B cell (primary cell): ENCODE data around the gene FTH1. TPM values are rescaled to one million over a fixed set of nuclear protein-coding genes. Genes with fewer than 3 reads are reported as not detected.

ENCODE experiments used
- ATAC-seq: fragments of 200-7000 bp; cut with Tn5 transposase; one replicate; pipeline ENCODE4 v1.10.0; 2021; ENCODE audit warnings: low read depth, mild to moderate bottlenecking, moderate number of reproducible peaks, moderate library complexity
- CTCF ChIA-PET: fragments of 350-600 bp; sonication (Branson Sonifier 250); formaldehyde crosslinking; loops from one replicate; lab custom pipeline; 2021; ENCODE audit warnings: antibody characterized with exemption, inconsistent platforms; lab: Charles Lee
- POLR2A ChIA-PET: fragments of 350-600 bp; sonication (Branson Sonifier 250); formaldehyde crosslinking; loops from one replicate; lab custom pipeline; 2021; ENCODE audit warnings: antibody characterized with exemption; lab: Charles Lee
- DNase-seq: peaks from one replicate; pipeline ENCODE4 v3.0.0; 2013
- H2AFZ ChIP-seq: 2 replicates; pipeline ENCODE4 v1.6.1; 2012; ENCODE audit warnings: mild to moderate bottlenecking, low read depth, low read length; ENCODE audit not compliant: insufficient read depth, poor library complexity, severe bottlenecking
- H3K27ac ChIP-seq, 2 donors: 1 replicate in 1 of 2; 2 replicates in 1 of 2; pipeline ENCODE4 v1.5.1; 2012 to 2013; ENCODE audit warnings: low read length in 2 of 2, mild to moderate bottlenecking in 2 of 2, moderate library complexity in 1 of 2
- H3K27me3 ChIP-seq, 4 experiments: fragments of 200-600 bp in 1 of 4; sonication (generic) in 1 of 4; replicated peaks in 1 of 4; 1 replicate in 2 of 4; 2 replicates in 2 of 4; pipeline versions ENCODE4 v1.6.1 to v1.7.0; 2013 to 2016; ENCODE audit warnings: low read length in 3 of 4, mild to moderate bottlenecking in 2 of 4, mixed read lengths in 1 of 4, moderate library complexity in 1 of 4; ENCODE audit not compliant: insufficient read depth in 4 of 4, control insufficient read depth in 3 of 4; ENCODE audit errors: control extremely low read depth in 1 of 4
- H3K36me3 ChIP-seq, 2 experiments: replicated peaks in 1 of 2; 1 replicate in 1 of 2; 2 replicates in 1 of 2; pipeline versions ENCODE4 v1.6.1 to v1.7.1; 2013; ENCODE audit warnings: low read length in 1 of 2; ENCODE audit not compliant: insufficient read depth in 2 of 2, control insufficient read depth in 1 of 2; ENCODE audit errors: control extremely low read depth in 1 of 2, extremely low read depth in 1 of 2
- H3K4me1 ChIP-seq, 2 donors: fragments of 200-600 bp in 1 of 2; sonication (generic) in 1 of 2; 1 replicate in 1 of 2; 2 replicates in 1 of 2; pipeline versions ENCODE4 v1.5.1 to v1.6.1; 2013 to 2017; ENCODE audit warnings: low read length in 2 of 2; ENCODE audit not compliant: control insufficient read depth in 2 of 2, insufficient read depth in 2 of 2
- H3K4me2 ChIP-seq: replicated peaks from 2 replicates; pipeline ENCODE3; 2012; ENCODE audit warnings: mild to moderate bottlenecking, low read depth, low read length; ENCODE audit not compliant: poor library complexity, severe bottlenecking
- H3K4me3 ChIP-seq, 5 experiments: fragments of 200-600 bp in 1 of 5; sonication (generic) in 1 of 5; 1 replicate in 3 of 5; 2 replicates in 2 of 5; pipeline versions ENCODE4 v1.5.1 to v1.7.0; 2011 to 2016; ENCODE audit warnings: low read length in 4 of 5, mild to moderate bottlenecking in 4 of 5, low read depth in 2 of 5, control low read depth in 1 of 5, moderate library complexity in 1 of 5; ENCODE audit not compliant: insufficient read depth in 1 of 5; ENCODE audit errors: control extremely low read depth in 1 of 5, extremely low read depth in 1 of 5
- H3K79me2 ChIP-seq: fragments of 200-600 bp; sonication (generic); one replicate; pipeline ENCODE4 v1.6.0; 2016; ENCODE audit warnings: low read length; ENCODE audit not compliant: control insufficient read depth, insufficient read depth
- H3K9ac ChIP-seq: fragments of 200-600 bp; sonication (generic); 2 replicates; pipeline ENCODE4 v1.6.1; 2017; ENCODE audit warnings: mild to moderate bottlenecking, low read length, moderate library complexity
- H3K9me3 ChIP-seq, 3 donors: one replicate each; pipeline versions ENCODE4 v1.6.1 to v1.7.1; 2013; ENCODE audit warnings: low read length in 2 of 3; ENCODE audit not compliant: control insufficient read depth in 2 of 3, insufficient read depth in 1 of 3; ENCODE audit errors: control extremely low read depth in 1 of 3
- H4K20me1 ChIP-seq: 2 replicates; pipeline ENCODE4 v1.6.0; 2012; ENCODE audit warnings: mild to moderate bottlenecking, low read length; ENCODE audit not compliant: insufficient read depth, control insufficient read depth, poor library complexity, severe bottlenecking
- H3K27ac Mint-ChIP-seq: one replicate; pipeline ENCODE4 v1.8.0; 2021; ENCODE audit warnings: mixed read lengths
- H3K27me3 Mint-ChIP-seq: one replicate; pipeline ENCODE4 v1.8.0; 2021; ENCODE audit warnings: mixed read lengths
- H3K4me1 Mint-ChIP-seq: one replicate; pipeline ENCODE4 v1.8.0; 2021; ENCODE audit warnings: mixed read lengths
- H3K4me3 Mint-ChIP-seq: one replicate; pipeline ENCODE4 v1.8.0; 2021; ENCODE audit warnings: mixed read lengths
- H3K9me3 Mint-ChIP-seq: one replicate; pipeline ENCODE4 v1.8.0; 2022; ENCODE audit warnings: mixed read lengths; ENCODE audit not compliant: insufficient read depth
- CTCF ChIP-seq: fragments of 200-600 bp; IDR thresholded peaks from one replicate; pipeline ENCODE4 v1.8.0; 2022; ENCODE audit warnings: antibody characterized with exemption, mild to moderate bottlenecking
- EZH2 ChIP-seq: IDR thresholded peaks from 2 replicates; pipeline ENCODE4 v1.6.1; 2012; ENCODE audit warnings: borderline replicate concordance, low read depth, mild to moderate bottlenecking, moderate library complexity, low read length; ENCODE audit not compliant: insufficient read depth, poor library complexity, severe bottlenecking
- WGBS: methylation state at CpG from one replicate; pipeline ENCODE4 v1.1.5; 2013; ENCODE audit warnings: missing lambda C conversion rate; ENCODE audit not compliant: insufficient coverage; 5-methylcytosine and 5-hydroxymethylcytosine counted together
- intact Hi-C: fragments of 100-400 bp; cut with micrococcal nuclease; formaldehyde crosslinking; loops from one replicate; pipeline ENCODE4 v1.10.0; 2022
- polyA plus RNA-seq: library from polyadenylated mRNA; depleted of rRNA; stranded (reverse); fragments of >200 nt; gene quantifications from 2 replicates; pipeline ENCODE4 v1.2.3, GENCODE V29; 2012
- total RNA-seq, 2 donors: library from RNA; stranded (reverse); fragments of 120-200 nt in 1 of 2; gene quantifications; 1 replicate in 1 of 2; 2 replicates in 1 of 2; pipeline versions ENCODE4 v1.2.3 to v1.2.4, GENCODE V29; 2013 to 2022

FTH1 gene
- total and polyA plus RNA-seq, 2 donors (not counting 1 experiment from before 2014, with no cell fraction given), result 1,136 to 1,314 TPM

GRCh38 chr11:61962213-61963015, 5.0 kb downstream of the FTH1 start:
- H3K27me3 Mint-ChIP-seq, result no peaks in the 10 kb centered on the region
- no peak for TF ChIP-seq EZH2
- TF ChIP-seq CTCF, result no peak
- ATAC-seq, result no peak
- peaks cover 57% of the 10 kb centered on the region for H3K4me1 Mint-ChIP-seq
- peaks cover 33% of the 10 kb centered on the region for H4K20me1 ChIP-seq
- H3K9ac ChIP-seq, result peak overlapping the region; percentile 1
- H3K4me3 ChIP-seq, result peak overlapping the region in 1 of 5 experiments; percentile 1
- H3K4me1 ChIP-seq, result peaks cover 41 to 53% of the 10 kb centered on the region in 2 donors
- H3K4me3 Mint-ChIP-seq, result peak overlapping the region; percentile 97
- ChIA-PET CTCF (interaction anchor here (0.9 to 4.6 kb wide), 11 partner anchors 14 to 169 kb away, joined by 3 to 62 read pairs (median 7); partner anchors contain the start of gene BEST1), POLR2A (interaction anchor here (1.0 to 1.7 kb wide), 4 partner anchors 64 to 120 kb away, joined by 3 to 6 read pairs (median 4); no protein-coding TSS in a partner anchor)
- H3K27me3 ChIP-seq, result no peaks in the 10 kb centered on the region
- peak overlapping the region; percentile 87 to 89 for H3K27ac ChIP-seq
- no peaks in the 10 kb centered on the region for H3K9me3 Mint-ChIP-seq
- WGBS, result 82% methylated on average over 10 of the region's 12 CpGs
- H3K9me3 ChIP-seq, result no peaks in the 10 kb centered on the region
- H2AFZ ChIP-seq, result no peak overlapping the region
- H3K4me2 ChIP-seq, result peak overlapping the region; percentile 65
- intact Hi-C loops, result loop anchor here (1.0 kb wide), 1 partner anchor 63 kb away; no protein-coding TSS in a partner anchor
- peak overlapping the region; percentile 99 for H3K27ac Mint-ChIP-seq
- peaks cover 0 to 30% of the 10 kb centered on the region in 2 experiments for H3K36me3 ChIP-seq
- H3K79me2 ChIP-seq, result peaks cover 56% of the 10 kb centered on the region
- peak; percentile 24 for DNase-seq
